GM19238 (cell line): Measurements from ENCODE around the gene ANKRD44.

Experiments
- DNase-seq: peaks from one replicate; pipeline ENCODE4 v3.0.0; 2011; ENCODE audit warnings: low spot score; ENCODE audit not compliant: insufficient read length

Gene ANKRD44

DNA sequence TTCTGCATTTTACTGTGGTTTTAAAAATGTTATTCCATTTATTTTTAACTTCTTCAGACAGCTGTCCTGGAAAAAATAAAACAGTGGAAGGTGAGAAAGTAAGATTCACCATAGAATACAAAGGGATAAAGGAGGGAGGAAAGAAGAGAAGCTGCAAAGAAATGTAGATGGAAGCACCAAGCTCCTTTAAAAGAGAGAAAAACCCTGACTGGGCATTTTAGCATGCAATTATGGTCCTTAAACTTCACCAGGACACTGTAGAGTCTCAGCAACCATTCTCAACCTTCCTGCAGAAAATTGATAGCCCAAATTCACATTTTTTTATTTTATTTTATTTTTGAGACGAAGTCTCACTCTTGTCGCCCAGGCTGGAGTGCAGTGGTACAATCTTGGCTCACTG, 11.6 kb upstream of the ANKRD44 start:
- no peak for DNase-seq

DNA sequence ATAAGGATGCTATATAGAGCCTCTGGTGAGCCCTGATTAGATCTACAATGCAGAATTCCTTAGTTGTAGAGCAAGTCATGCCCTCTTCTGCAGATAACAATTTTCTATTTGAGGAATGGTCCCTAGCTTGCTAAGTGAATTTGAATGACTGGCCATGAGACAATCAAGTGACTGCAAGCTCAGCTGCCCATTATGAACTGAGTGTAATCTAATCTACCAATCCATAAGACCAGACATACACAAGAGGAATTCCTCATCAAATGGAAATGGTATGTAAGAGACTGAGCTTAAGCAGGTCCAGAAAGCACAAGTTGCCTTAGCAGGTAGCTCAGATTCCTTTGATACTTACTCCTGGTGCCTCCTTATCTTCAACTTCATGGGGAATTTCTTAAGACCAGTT, 4.8 kb upstream of the ANKRD44 start:
- no peak for DNase-seq

GRCh38 chr2:197312186-197312585, 1.6 kb upstream of the ANKRD44 start:
- DNase-seq = no peak

- no peak for DNase-seq
Observed at GRCh38 chr2:197311421-197312033, 947 bp upstream of the ANKRD44 start.

GRCh38 chr2:197310987-197311420, 424 bp upstream of the ANKRD44 start:
- no peak for DNase-seq

GRCh38 chr2:197309691-197310231, 819 bp downstream of the ANKRD44 start:
- DNase-seq = no peak

DNA sequence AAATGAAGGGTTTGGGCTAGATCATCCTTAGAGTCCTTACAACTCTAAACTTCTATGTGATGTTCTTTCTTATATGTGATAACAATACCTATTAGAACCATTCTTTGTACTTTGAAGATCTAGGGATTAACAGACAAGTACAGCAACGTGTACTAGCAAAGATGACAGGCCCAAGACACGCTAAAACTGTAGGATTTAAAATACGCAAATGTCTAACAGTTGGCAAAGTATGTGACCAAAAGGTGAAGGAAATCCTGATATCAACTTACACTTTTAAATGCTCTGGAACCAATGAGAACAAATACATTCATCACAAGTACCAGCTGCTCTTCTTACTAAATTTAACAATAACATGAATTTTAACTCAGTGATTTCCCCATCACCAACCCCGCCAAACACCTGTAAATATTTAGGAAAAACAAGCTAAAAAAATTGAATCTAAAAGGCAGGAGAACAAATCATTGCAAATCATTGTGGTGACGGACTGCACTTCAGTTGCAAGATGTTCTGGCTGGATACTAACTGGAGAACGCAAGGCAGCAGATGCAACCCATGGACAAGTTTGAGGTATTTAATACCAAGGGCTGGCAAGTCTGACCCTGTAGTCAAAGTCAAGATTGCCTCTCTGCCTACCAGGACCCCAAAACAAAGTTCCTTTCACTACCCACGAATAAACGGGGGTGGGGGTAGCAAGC, 1.4 kb downstream of the ANKRD44 start:
- DNase-seq = no peak

DNA sequence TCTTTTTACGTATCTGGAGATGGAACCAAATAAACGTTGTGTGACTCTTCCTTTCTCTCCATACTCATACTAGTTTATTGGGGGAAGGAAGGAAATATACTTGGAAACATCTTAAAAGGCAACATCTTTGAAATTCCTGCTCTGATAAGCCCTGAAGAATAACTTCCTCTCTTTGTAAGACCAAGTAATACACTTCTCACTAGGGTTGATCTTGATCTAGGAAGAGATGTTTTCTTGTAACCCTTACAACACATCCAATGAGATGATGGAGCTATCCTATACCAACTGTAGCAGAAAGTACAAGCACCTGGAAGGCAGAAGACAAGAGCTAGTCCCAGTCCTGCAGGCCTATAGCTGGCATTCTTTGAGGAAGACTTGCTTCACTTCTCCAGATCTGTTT, 2.0 kb downstream of the ANKRD44 start:
- no peak for DNase-seq

DNA sequence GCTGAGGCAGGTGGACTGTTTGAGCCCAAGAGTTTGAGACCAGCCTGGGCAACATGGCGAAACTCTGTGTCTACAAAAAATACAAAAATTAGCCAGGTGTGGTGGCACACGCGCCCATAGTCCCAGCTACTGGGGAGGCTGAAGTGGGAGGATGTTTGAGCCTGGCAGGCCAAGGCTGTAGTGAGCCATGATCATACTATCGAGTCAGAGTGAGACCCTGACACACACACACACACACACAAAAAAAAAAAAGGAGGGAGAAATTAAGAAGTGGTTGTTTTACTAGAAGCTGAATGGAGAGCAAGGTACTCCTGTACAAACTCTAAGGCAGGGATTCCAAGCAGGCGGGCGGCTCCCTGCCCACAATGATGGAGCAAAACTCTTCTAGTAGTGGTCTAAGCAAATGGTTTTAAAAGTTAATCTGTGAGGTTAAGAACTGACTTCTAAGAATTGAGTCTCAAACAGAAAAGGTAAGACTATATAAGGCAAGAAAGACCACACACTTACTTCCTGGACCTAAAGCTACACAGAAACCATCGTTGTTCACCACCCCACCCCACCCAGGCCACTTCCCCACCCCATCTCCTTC, 2.6 kb downstream of the ANKRD44 start:
- DNase-seq = no peak

GRCh38 chr2:197307236-197307932, 3.2 kb downstream of the ANKRD44 start:
- no peak for DNase-seq

DNA sequence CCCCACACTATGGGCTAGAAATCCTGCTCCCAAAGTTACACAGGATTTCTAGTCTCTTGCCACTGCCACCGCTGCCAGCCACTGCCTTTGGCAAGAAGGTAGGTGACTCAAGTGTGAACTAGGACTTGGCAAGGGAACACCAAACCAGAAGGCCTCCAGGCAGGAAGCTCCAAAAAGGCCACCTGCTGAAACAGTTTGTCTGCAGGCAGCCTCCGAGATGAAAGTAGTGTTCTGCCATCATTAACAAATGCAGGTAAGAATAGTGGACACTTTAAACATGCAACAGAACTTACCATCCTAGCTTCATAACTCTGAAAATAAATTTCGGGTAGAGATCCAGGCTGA, 3.9 kb downstream of the ANKRD44 start:
- no peak for DNase-seq

GRCh38 chr2:197306024-197306695, 4.4 kb downstream of the ANKRD44 start:
- DNase-seq = no peak

- no peak for DNase-seq
Observed at GRCh38 chr2:197304556-197305011, 6.0 kb downstream of the ANKRD44 start.

GRCh38 chr2:197300139-197300538, 10.4 kb downstream of the ANKRD44 start:
- no peak for DNase-seq

- no peak for DNase-seq
Observed at GRCh38 chr2:197298609-197299008, 12.0 kb downstream of the ANKRD44 start.

GRCh38 chr2:197297772-197298318, 12.7 kb downstream of the ANKRD44 start:
- no peak for DNase-seq

DNA sequence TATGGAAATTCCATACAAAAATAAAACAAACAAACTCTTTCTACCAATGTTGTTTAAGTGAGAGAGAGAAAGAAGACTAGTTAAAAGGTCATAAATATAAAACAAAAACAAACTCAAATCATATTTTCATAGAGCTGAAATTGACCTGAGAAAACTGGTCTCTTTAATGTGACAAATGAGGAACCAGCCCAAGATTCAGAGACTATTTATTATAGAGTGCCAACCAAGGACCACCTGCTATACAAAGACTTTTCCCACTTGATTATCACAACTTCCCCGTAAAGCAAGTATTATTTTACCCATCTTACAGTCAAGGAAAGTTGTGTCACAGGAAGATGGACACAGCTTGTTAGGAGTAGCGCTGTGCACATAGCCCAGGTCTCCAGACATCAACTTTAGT, 13.3 kb downstream of the ANKRD44 start:
- no peak for DNase-seq

- DNase-seq = no peak
Observed at GRCh38 chr2:197296835-197297234, 13.7 kb downstream of the ANKRD44 start.

- no peak for DNase-seq
Observed at GRCh38 chr2:197294260-197294659, 16.3 kb downstream of the ANKRD44 start.

DNA sequence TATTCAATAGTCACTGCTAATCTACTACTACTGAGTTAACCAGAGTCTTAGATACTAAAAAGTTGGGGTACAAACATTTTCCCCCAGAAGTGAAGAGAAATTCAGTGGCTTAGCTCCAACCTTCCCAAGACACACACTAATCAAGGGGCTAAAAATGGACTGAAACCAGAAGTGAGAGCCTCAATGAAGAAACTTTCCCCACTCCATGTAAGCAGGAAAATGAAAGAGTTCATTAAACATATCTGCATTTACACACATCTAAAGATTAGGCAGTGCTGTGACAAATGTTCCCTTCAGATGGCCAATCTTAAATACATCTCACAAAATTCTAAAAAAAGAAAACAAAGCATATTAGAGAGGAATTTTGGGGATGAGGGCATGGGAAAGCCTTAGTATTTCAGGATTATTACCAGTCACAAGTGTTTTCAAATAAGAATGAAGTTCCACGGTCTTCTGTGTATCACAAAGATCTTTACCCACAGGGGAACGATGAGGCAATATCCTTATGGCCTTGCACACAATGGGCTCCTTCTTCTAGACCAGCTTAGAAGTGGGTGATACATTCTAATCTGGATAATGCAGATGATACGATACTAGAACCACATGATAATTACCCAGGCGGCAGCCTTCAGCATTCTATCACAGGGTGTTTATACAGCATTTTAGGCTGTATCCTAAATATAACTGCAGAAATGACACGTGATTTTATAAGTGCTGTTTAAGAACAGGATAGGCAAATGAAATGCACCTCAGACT, 17.1 kb downstream of the ANKRD44 start:
- no peak for DNase-seq
